SK-N-SH treated with all-trans-retinoic acid at 6 μM for 48 hours (cell line): ENCODE results near the gene MYH6.

Experiments
- ARNTL ChIP-seq: fragments of 450-650 bp; formaldehyde crosslinking; IDR thresholded peaks from 2 replicates; pipeline ENCODE4 v1.5.0; 2020; ENCODE audit warnings: low read depth, mild to moderate bottlenecking, moderate library complexity, borderline replicate concordance
- GLIS3 ChIP-seq: fragments of 250-450 bp; sonication (Bioruptor Pico); IDR thresholded peaks from 2 replicates; pipeline ENCODE4 v1.5.0; 2020; ENCODE audit warnings: mild to moderate bottlenecking, moderate library complexity
- ISL1 ChIP-seq: fragments of 250-450 bp; sonication (Bioruptor Pico); IDR thresholded peaks from 2 replicates; pipeline ENCODE4 v2.1.2; 2022; ENCODE audit warnings: mild to moderate bottlenecking, moderate library complexity
- OSR1 ChIP-seq: fragments of 250-450 bp; sonication (Bioruptor Pico); IDR thresholded peaks from 2 replicates; pipeline ENCODE4 v1.8.0; 2022; ENCODE audit warnings: moderate library complexity, mild to moderate bottlenecking, inconsistent platforms
- POU6F1 ChIP-seq: fragments of 250-450 bp; sonication (Bioruptor Pico); IDR thresholded peaks from 2 replicates; pipeline ENCODE4 v1.8.0; 2021; ENCODE audit warnings: low read depth, mild to moderate bottlenecking, moderate library complexity, borderline replicate concordance
- PPARA ChIP-seq: fragments of 250-450 bp; sonication (Bioruptor Pico); IDR thresholded peaks from 2 replicates; pipeline ENCODE4 v1.5.0; 2020; ENCODE audit warnings: mild to moderate bottlenecking, borderline replicate concordance
- RARB ChIP-seq: fragments of 250-450 bp; sonication (Bioruptor Pico); IDR thresholded peaks from 2 replicates; pipeline ENCODE4 v1.8.0; 2021; ENCODE audit warnings: mild to moderate bottlenecking, moderate library complexity
- TSHZ2 ChIP-seq: fragments of 250-450 bp; sonication (Bioruptor Pico); IDR thresholded peaks from 2 replicates; pipeline ENCODE4 v1.5.0; 2020; ENCODE audit warnings: mild to moderate bottlenecking, moderate library complexity
- ZFP3 ChIP-seq: fragments of 250-450 bp; sonication (Bioruptor Pico); IDR thresholded peaks from 2 replicates; pipeline ENCODE4 v1.5.0; 2020; ENCODE audit warnings: mild to moderate bottlenecking, moderate library complexity
- ZFP30 ChIP-seq: fragments of 450-650 bp; formaldehyde crosslinking; IDR thresholded peaks from 2 replicates; pipeline ENCODE4 v1.5.0; 2022; ENCODE audit warnings: mild to moderate bottlenecking, moderate library complexity
- TF ChIP-seq, protein P1 (sequence below): fragments of 250-450 bp; sonication (Bioruptor Pico); IDR thresholded peaks from 2 replicates; pipeline ENCODE4 v1.5.1; 2020; ENCODE audit warnings: low read depth, mild to moderate bottlenecking, moderate library complexity
- TF ChIP-seq, protein P2 (sequence below): fragments of 250-450 bp; sonication (Bioruptor Pico); IDR thresholded peaks from 2 replicates; pipeline ENCODE4 v1.8.0; 2020; ENCODE audit warnings: mild to moderate bottlenecking, moderate library complexity, borderline replicate concordance

GRCh38 chr14:23428686-23429495 is 20.8 kb upstream of the MYH6 start:
- TF ChIP-seq, protein P1, sequence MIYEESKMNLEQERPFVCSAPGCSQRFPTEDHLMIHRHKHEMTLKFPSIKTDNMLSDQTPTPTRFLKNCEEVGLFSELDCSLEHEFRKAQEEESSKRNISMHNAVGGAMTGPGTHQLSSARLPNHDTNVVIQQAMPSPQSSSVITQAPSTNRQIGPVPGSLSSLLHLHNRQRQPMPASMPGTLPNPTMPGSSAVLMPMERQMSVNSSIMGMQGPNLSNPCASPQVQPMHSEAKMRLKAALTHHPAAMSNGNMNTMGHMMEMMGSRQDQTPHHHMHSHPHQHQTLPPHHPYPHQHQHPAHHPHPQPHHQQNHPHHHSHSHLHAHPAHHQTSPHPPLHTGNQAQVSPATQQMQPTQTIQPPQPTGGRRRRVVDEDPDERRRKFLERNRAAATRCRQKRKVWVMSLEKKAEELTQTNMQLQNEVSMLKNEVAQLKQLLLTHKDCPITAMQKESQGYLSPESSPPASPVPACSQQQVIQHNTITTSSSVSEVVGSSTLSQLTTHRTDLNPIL (CRISPR knock-in tag), result no peak
- TF ChIP-seq RARB (no peak), GLIS3 (CRISPR knock-in tag) (no peak), PPARA (CRISPR knock-in tag) (no peak), POU6F1 (no peak), OSR1 (CRISPR knock-in tag) (no peak), ISL1 (CRISPR knock-in tag) (no peak), TSHZ2 (CRISPR knock-in tag) (no peak), ZFP30 (no peak), ARNTL (CRISPR knock-in tag) (no peak), ZFP3 (CRISPR knock-in tag) (no peak)
- TF ChIP-seq, protein P2, sequence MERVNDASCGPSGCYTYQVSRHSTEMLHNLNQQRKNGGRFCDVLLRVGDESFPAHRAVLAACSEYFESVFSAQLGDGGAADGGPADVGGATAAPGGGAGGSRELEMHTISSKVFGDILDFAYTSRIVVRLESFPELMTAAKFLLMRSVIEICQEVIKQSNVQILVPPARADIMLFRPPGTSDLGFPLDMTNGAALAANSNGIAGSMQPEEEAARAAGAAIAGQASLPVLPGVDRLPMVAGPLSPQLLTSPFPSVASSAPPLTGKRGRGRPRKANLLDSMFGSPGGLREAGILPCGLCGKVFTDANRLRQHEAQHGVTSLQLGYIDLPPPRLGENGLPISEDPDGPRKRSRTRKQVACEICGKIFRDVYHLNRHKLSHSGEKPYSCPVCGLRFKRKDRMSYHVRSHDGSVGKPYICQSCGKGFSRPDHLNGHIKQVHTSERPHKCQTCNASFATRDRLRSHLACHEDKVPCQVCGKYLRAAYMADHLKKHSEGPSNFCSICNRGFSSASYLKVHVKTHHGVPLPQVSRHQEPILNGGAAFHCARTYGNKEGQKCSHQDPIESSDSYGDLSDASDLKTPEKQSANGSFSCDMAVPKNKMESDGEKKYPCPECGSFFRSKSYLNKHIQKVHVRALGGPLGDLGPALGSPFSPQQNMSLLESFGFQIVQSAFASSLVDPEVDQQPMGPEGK (CRISPR knock-in tag), result no peak
